Femur (tissue), 1 donor: ENCODE data around the gene OTC.

Experiments used
- DNase-seq: peaks from one replicate; pipeline ENCODE4 v3.0.0-alpha.2; 2017

OTC gene

DNA sequence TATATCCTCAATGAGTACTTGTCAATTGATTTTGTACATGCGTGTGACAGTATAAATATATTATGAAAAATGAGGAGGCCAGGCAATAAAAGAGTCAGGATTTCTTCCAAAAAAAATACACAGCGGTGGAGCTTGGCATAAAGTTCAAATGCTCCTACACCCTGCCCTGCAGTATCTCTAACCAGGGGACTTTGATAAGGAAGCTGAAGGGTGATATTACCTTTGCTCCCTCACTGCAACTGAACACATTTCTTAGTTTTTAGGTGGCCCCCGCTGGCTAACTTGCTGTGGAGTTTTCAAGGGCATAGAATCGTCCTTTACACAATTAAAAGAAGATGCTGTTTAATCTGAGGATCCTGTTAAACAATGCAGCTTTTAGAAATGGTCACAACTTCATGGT is at the start of gene OTC:
TSS of gene OTC (plus strand) at position 243 of the 400 bp plus-strand sequence. CDS start at position 336, 93 bp downstream.
- DNase-seq: no peak

DNA sequence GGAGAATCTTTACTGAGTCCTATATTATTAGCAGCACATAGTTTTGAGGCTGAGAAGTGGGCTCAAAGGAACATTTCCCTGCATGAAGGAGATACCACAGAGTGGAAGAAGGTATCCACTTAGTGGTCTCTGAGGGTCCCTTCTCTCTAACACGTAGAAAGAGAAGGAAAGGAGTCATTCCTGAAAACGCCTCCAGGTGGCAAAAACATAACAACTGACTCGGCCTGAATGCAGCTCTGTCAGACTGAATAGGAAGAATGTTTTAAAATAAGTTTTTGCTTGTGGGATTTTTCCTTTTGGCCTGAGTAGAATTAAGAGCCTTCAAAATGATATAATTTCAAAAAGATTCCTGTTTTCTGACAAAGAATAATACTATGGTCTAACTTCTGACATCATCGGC is 48.4 kb upstream of the OTC start:
- no peak for DNase-seq

DNA sequence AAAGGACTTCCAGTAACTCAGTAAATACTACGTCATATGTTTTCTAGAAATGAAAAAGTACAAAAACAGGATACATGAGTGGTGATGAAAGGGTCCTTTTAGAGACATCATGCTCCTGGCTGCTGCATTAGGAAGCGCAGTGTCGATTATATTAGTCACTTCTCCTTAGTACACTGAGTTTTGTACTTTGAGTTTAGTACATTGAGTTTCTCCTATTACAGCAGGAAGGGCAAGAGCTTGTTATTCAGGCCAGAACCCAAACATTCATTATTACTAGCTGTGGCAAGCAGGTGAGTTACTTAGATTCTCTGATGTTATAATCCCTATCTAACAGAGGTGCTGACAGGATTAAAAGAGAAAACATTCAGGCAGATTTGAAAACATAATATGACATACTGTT is 46.4 kb upstream of the OTC start:
- no peak for DNase-seq

DNA sequence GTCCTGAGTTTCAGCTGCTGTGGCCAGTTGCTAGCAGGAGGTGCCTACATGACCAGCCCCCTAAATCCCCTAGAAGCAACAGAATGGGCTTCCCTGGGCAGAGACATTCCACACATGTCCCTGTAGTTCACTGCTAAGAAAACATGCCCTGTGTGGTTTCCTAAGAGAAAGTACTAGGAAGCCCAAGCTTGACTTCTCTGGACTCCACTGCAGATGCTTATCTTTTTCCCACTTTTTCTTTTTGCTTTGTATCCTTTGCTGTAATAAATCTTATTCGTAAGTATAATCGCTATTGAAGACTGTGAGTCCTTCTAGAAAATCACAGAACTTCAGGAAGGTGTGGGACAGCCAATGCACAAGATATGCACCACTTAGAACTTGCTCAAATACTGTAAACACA is 40.7 kb upstream of the OTC start:
- no peak for DNase-seq

GRCh38 chrX:38312436-38312835 is 40.0 kb upstream of the OTC start:
- DNase-seq: no peak

- no peak for DNase-seq
Measured at GRCh38 chrX:38313190-38313589, 39.2 kb upstream of the OTC start.

DNA sequence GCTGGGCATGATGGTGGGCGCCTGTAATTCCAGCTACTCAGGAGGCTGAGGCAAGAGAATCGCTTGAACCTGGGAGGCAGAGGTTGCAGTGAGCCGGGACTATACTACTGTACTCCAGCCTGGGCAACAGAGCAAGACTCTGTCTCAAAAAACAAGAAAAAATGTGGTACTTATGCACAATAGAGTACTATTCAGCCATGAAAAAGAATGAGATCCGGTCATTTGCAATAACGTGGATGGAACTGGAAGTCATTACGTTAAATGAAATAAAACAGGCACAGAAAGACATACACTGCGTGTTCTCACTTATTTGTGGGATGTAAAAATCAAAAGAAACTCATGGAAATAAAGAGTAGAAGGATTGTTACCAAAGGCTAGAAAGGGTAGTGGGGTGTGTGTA is 37.2 kb upstream of the OTC start:
- DNase-seq: no peak

GRCh38 chrX:38318196-38318595 is 34.2 kb upstream of the OTC start:
- no peak for DNase-seq

- DNase-seq: no peak
Measured at GRCh38 chrX:38318606-38319005, 33.8 kb upstream of the OTC start.

DNA sequence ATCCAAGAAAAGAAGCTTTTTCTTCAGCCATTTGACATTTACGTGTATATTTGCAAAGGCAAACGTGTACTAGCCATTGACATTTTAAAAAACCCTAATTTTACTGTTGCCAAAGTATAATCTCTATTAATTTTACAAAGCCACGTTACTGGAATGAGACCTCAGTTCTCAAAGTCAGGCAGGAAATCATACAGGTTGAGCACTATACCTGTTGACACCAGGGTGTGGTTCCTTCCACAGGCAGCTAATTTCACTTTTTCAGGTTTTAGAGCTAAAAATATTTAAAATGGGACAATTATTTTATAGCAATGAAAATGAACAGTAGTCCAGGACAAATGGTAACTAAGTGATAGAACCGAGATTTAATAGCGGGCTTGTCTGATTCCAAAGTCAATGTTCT is 31.6 kb upstream of the OTC start:
- no peak for DNase-seq

- no peak for DNase-seq
Measured at GRCh38 chrX:38326086-38326485, 26.3 kb upstream of the OTC start.

- DNase-seq: peak; percentile 96
Measured at GRCh38 chrX:38327007-38327774, 25.2 kb upstream of the OTC start, which contains the start of gene RPGR. RPGR (minus strand) TSS chrX:38327509; CDS start chrX:38327367, 142 bp downstream.

DNA sequence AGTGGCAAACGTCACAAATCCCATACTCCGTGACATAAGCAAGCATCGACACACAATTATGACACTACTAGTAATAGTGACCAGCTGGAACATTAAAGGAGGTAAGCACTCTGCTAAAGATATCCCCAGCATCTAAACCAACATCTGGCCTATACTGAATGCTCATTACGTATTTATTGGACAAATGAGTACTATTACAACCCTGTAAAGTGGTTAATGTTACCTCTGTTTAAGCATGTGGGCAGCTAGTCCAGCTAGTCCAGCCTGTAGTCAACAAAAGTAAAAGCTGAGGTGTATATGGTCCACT is 24.7 kb upstream of the OTC start:
- no peak for DNase-seq

- no peak for DNase-seq
Measured at GRCh38 chrX:38332505-38332904, 19.9 kb upstream of the OTC start.

DNA sequence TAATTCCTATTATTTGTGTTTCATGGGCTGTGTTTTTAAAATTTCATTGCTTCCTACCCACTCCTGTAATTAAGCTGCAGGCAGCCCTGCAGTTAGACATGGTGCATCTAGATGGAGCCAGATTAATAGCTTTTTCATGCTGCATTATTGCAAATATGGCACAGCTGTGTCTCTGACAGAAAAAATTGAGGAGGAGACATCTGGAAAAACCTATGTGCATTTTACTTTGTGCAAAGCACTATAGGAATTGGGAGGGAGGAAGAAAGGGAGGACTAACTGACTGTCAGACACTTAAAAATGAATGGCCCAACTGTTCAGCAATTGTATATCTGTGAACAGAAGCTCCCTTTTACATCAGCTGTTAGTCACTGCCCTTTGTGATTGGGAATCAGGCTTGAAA is 17.0 kb upstream of the OTC start:
- DNase-seq: no peak

GRCh38 chrX:38336538-38337240 is 15.7 kb upstream of the OTC start:
- no peak for DNase-seq

GRCh38 chrX:38341442-38341841 is 11.0 kb upstream of the OTC start:
- DNase-seq: no peak

GRCh38 chrX:38342853-38343778 is 9.3 kb upstream of the OTC start:
- DNase-seq: no peak

DNA sequence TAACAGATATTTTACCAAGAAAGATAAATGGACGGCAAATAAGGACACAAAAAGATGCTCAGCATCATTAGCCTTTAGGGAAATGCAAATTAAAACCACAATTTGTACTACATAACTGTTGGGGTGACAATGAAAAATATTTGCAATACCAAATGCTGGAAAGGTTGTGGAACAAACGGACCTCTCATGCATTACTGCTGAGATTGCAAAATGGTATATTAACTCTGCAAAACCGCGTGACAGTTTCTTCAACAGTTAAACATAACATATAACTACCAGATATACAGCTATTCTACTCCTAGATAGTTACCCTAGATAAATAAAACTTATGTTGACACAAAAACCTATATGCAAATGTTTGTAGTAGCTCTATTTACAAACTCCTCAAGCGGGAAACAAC is 6.3 kb upstream of the OTC start:
- DNase-seq: no peak

DNA sequence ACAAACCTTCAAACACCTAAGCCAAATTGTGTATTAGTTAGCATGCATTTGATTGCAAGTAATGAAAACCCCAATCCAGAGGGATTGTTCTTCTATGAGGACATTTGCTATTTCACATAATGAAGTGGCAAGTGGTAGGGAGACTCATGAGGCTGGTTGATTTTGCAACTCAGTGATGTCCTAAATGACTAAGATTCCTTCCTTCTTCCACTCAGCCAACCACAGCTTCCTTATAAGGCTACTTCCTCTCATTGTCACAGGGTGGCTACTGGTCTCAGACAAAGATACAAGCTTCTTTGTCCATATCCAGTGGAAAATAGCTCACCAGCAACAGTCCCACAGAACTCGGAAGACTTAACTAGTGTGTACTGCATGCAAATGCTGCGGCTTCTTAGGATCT is 5.3 kb upstream of the OTC start:
- DNase-seq: no peak

GRCh38 chrX:38351346-38351745 is 1.1 kb upstream of the OTC start:
- no peak for DNase-seq

GRCh38 chrX:38356401-38356800 is 4.0 kb downstream of the OTC start:
- DNase-seq: no peak
